ENCODE results near the gene FGD5. TPM values are rescaled to one million over a fixed set of nuclear protein-coding genes. Genes with fewer than 3 reads are reported as not detected.

The FGD5 gene
- total RNA-seq, 6 donors from 2014 or later, result 26.8 to 90.4 (median 57.2) TPM

GRCh38 chr3:14880447-14881106 is 61.8 kb downstream of the FGD5 start:
- peak overlapping the region in 1 of 4 donors; percentile 24 for H3K27ac ChIP-seq
- peaks cover 0 to 16% (median 0%) of the 10 kb centered on the region in 4 donors for H3K36me3 ChIP-seq
- no peaks in the 10 kb centered on the region for H3K27me3 ChIP-seq
- no peak for ATAC-seq (ENCODE audit: low FRiP score in 2 of 2)
- no peak overlapping the region for H3K4me3 ChIP-seq
- no peaks in the 10 kb centered on the region for H3K9me3 ChIP-seq
- 41 to 51% methylated on average over 10 of the region's 10 CpGs for WGBS, 2 donors
- TF ChIP-seq POLR2AphosphoS5 (IDR thresholded peaks at IDR 0.05) (no peak), CTCF (IDR thresholded peaks at IDR 0.05) (no peak), EP300 (IDR thresholded peaks at IDR 0.05) (no peak), POLR2A (IDR thresholded peaks at IDR 0.05) (no peak)
- DNase-seq, result no peak
- H3K4me1 ChIP-seq, result peaks cover 31 to 48% (median 33%) of the 10 kb centered on the region in 4 donors

- DNase-seq (no peak), ATAC-seq (ENCODE audit: low FRiP score in 2 of 2) (no peak)
- 94 to 95% methylated on average over 5 of the region's 5 CpGs for WGBS, 2 donors
- H3K4me1 ChIP-seq, result peaks cover 14 to 24% (median 18%) of the 10 kb centered on the region in 4 donors
- TF ChIP-seq POLR2AphosphoS5 (IDR thresholded peaks at IDR 0.05), result no peak
- no peak for TF ChIP-seq POLR2A (IDR thresholded peaks at IDR 0.05)
- no peak for TF ChIP-seq EP300 (IDR thresholded peaks at IDR 0.05)
- TF ChIP-seq CTCF (IDR thresholded peaks at IDR 0.05), result no peak
- no peak overlapping the region for H3K27ac ChIP-seq
- no peaks in the 10 kb centered on the region for H3K27me3 ChIP-seq
- H3K36me3 ChIP-seq, result peaks cover 0 to 16% (median 0%) of the 10 kb centered on the region in 4 donors
- H3K4me3 ChIP-seq, result no peak overlapping the region
- no peaks in the 10 kb centered on the region for H3K9me3 ChIP-seq
Measured at GRCh38 chr3:14883226-14883625, 64.5 kb downstream of the FGD5 start.

- Histone ChIP-seq H3K27me3 (no peaks in the 10 kb centered on the region), H3K4me1 (peaks cover 4 to 14% (median 11%) of the 10 kb centered on the region in 4 donors), H3K36me3 (peaks cover 0 to 16% (median 0%) of the 10 kb centered on the region in 4 donors), H3K4me3 (no peak overlapping the region), H3K9me3 (no peaks in the 10 kb centered on the region), H3K27ac (peak overlapping the region in 1 of 4 donors; percentile 46)
- TF ChIP-seq CTCF (IDR thresholded peaks at IDR 0.05) (no peak), EP300 (IDR thresholded peaks at IDR 0.05) (no peak)
- DNase-seq (no peak), ATAC-seq (ENCODE audit: low FRiP score in 2 of 2) (no peak)
- WGBS, 2 donors, result 56 to 71% methylated on average over 11 of the region's 11 CpGs
Measured at GRCh38 chr3:14884665-14885064, 65.9 kb downstream of the FGD5 start.

- DNase-seq, result no peak
- Histone ChIP-seq H3K4me1 (peaks cover 0 to 14% (median 8%) of the 10 kb centered on the region in 4 donors), H3K9me3 (no peaks in the 10 kb centered on the region), H3K36me3 (peaks cover 0 to 16% (median 0%) of the 10 kb centered on the region in 4 donors), H3K4me3 (no peak overlapping the region), H3K27ac (no peak overlapping the region), H3K27me3 (no peaks in the 10 kb centered on the region)
- no peak for ATAC-seq (ENCODE audit: low FRiP score in 2 of 2)
- TF ChIP-seq POLR2AphosphoS5 (IDR thresholded peaks at IDR 0.05), result no peak
- no peak for TF ChIP-seq EP300 (IDR thresholded peaks at IDR 0.05)
- no peak for TF ChIP-seq CTCF (IDR thresholded peaks at IDR 0.05)
- no peak for TF ChIP-seq POLR2A (IDR thresholded peaks at IDR 0.05)
- 77 to 91% methylated on average over 12 to 13 of the region's 13 CpGs for WGBS, 2 donors
Measured at GRCh38 chr3:14885307-14885706, 66.5 kb downstream of the FGD5 start.

- H3K4me1 ChIP-seq, result peaks cover 3 to 14% (median 11%) of the 10 kb centered on the region in 4 donors
- 96% methylated on average over 3 of the region's 3 CpGs for WGBS, 2 donors
- H3K27me3 ChIP-seq, result no peaks in the 10 kb centered on the region
- TF ChIP-seq POLR2AphosphoS5 (IDR thresholded peaks at IDR 0.05), result no peak
- TF ChIP-seq POLR2A (IDR thresholded peaks at IDR 0.05), result no peak
- TF ChIP-seq EP300 (IDR thresholded peaks at IDR 0.05), result no peak
- no peak for TF ChIP-seq CTCF (IDR thresholded peaks at IDR 0.05)
- no peaks in the 10 kb centered on the region for H3K9me3 ChIP-seq
- ATAC-seq (ENCODE audit: low FRiP score in 2 of 2) (no peak), DNase-seq (no peak)
- no peak overlapping the region for H3K4me3 ChIP-seq
- no peak overlapping the region for H3K27ac ChIP-seq
- peaks cover 0 to 12% (median 0%) of the 10 kb centered on the region in 4 donors for H3K36me3 ChIP-seq
Measured at GRCh38 chr3:14886101-14886500, 67.3 kb downstream of the FGD5 start.

All from upper lobe of left lung (tissue), 6 donors.